HepG2 (cell line): ENCODE data around the gene AMZ2. TPM values are rescaled to one million over a fixed set of nuclear protein-coding genes. Genes with fewer than 3 reads are reported as not detected.

Experiments used
- ARNT2 ChIP-seq: sonication (generic); formaldehyde crosslinking; IDR thresholded peaks from 2 replicates; pipeline ENCODE4 v1.8.0; 2022; ENCODE audit warnings: mild to moderate bottlenecking, low read depth, missing genetic modification reagents, moderate library complexity
- GPN1 ChIP-seq: sonication (generic); formaldehyde crosslinking; IDR thresholded peaks from 2 replicates; pipeline ENCODE4 v1.5.1; 2020; ENCODE audit warnings: missing genetic modification reagents, borderline replicate concordance
- HNF4A ChIP-seq: sonication (generic); formaldehyde crosslinking; IDR thresholded peaks from 2 replicates; pipeline ENCODE4 v1.4.0; 2020; ENCODE audit warnings: missing genetic modification reagents
- HNRNPL ChIP-seq: fragments of 200-400 bp; formaldehyde crosslinking; IDR thresholded peaks from 2 replicates; pipeline ENCODE4 v1.6.1; 2017; ENCODE audit warnings: mild to moderate bottlenecking, low read depth, low read length
- JARID2 ChIP-seq: sonication (generic); formaldehyde crosslinking; IDR thresholded peaks from 2 replicates; pipeline ENCODE4 v1.8.1; 2023; ENCODE audit warnings: missing genetic modification reagents, inconsistent platforms; ENCODE audit not compliant: insufficient replicate concordance
- KLF15 ChIP-seq: sonication (generic); formaldehyde crosslinking; IDR thresholded peaks from 2 replicates; pipeline ENCODE4 v1.8.1; 2023; ENCODE audit warnings: borderline replicate concordance, mild to moderate bottlenecking, inconsistent platforms, missing genetic modification reagents, mixed read lengths
- SALL1 ChIP-seq: sonication (generic); formaldehyde crosslinking; IDR thresholded peaks from 2 replicates; pipeline ENCODE4 v1.8.0; 2022; ENCODE audit warnings: mild to moderate bottlenecking, missing genetic modification reagents
- ZBTB44 ChIP-seq: sonication (generic); formaldehyde crosslinking; IDR thresholded peaks from 2 replicates; pipeline ENCODE4 v1.4.0; 2020; ENCODE audit warnings: missing genetic modification reagents
- ZHX2 ChIP-seq, 2 experiments: sonication (generic) in 1 of 2; formaldehyde crosslinking in 1 of 2; IDR thresholded peaks; 2 replicates each; pipeline versions ENCODE4 v1.6.1 to v1.9.0; 2014 to 2022; ENCODE audit warnings: antibody characterized with exemption in 1 of 2, borderline replicate concordance in 1 of 2, inconsistent platforms in 1 of 2, low read depth in 1 of 2, missing genetic modification reagents in 1 of 2
- ZMYM2 ChIP-seq: sonication (generic); formaldehyde crosslinking; IDR thresholded peaks from 2 replicates; pipeline ENCODE4 v1.8.0; 2022; ENCODE audit warnings: mild to moderate bottlenecking, missing genetic modification reagents
- ZNF136 ChIP-seq: sonication (generic); formaldehyde crosslinking; IDR thresholded peaks from 2 replicates; pipeline ENCODE4 v1.8.1; 2022; ENCODE audit warnings: low read depth, mild to moderate bottlenecking, moderate library complexity, missing genetic modification reagents
- ZNF232 ChIP-seq: sonication (generic); formaldehyde crosslinking; IDR thresholded peaks from 2 replicates; pipeline ENCODE4 v1.4.0; 2020; ENCODE audit warnings: missing genetic modification reagents, borderline replicate concordance
- ZNF513 ChIP-seq: sonication (generic); formaldehyde crosslinking; conservative IDR thresholded peaks from 2 replicates; pipeline ENCODE4 v1.5.0; 2020; ENCODE audit warnings: missing genetic modification reagents
- ZNF547 ChIP-seq: sonication (generic); formaldehyde crosslinking; IDR thresholded peaks from 2 replicates; pipeline ENCODE4 v1.5.1; 2020; ENCODE audit warnings: mild to moderate bottlenecking, missing genetic modification reagents
- ZNF784 ChIP-seq: sonication (generic); formaldehyde crosslinking; IDR thresholded peaks from 2 replicates; pipeline ENCODE4 v1.5.1; 2020; ENCODE audit warnings: missing genetic modification reagents, mild to moderate bottlenecking, borderline replicate concordance
- ZNF788 ChIP-seq: sonication (generic); formaldehyde crosslinking; IDR thresholded peaks from 2 replicates; pipeline ENCODE4 v1.5.0; 2020; ENCODE audit warnings: mild to moderate bottlenecking, missing genetic modification reagents, borderline replicate concordance
- ZSCAN21 ChIP-seq: sonication (generic); formaldehyde crosslinking; IDR thresholded peaks from 2 replicates; pipeline ENCODE4 v1.8.0; 2022; ENCODE audit warnings: mild to moderate bottlenecking, missing genetic modification reagents, moderate library complexity, borderline replicate concordance
- polyA plus RNA-seq, 8 experiments: library from polyadenylated mRNA; depleted of rRNA in 3 of 8; stranded (reverse) in 7 of 8; unstranded in 1 of 8; fragments of >200 nt; fragmentation: Illumina TruSeq in 4 of 8; extraction: Trizol in 4 of 8; gene quantifications; 2 replicates each; pipeline versions ENCODE4 v1.2.1 to v1.2.3, GENCODE V29; 2011 to 2016; ENCODE audit warnings: low read depth in 4 of 8, missing spikeins in 1 of 8, mixed read lengths in 1 of 8; ENCODE audit not compliant: insufficient read depth in 1 of 8
- total RNA-seq, 5 experiments: library from RNA; depleted of rRNA; stranded (reverse); fragments of >200 nt; fragmentation: Illumina TruSeq; extraction: Trizol; gene quantifications; 2 replicates each; pipeline ENCODE4 v1.2.3, GENCODE V29; 2016; ENCODE audit warnings: low read depth in 1 of 5

Gene AMZ2
- total and polyA plus RNA-seq, 2 of the 13 experiments (the other 11 are each of a cell fraction or from before 2014, with no cell fraction given), result 86.9 to 90.2 TPM

- TF ChIP-seq ARNT2 (CRISPR knock-in tag) (peak; percentile 40; the same call in 1 of the 2 replicates), ZMYM2 (CRISPR knock-in tag) (0 out of 2 replicates have a peak, but pooled peaks have one; percentile 23), HNRNPL (0 out of 2 replicates have a peak, but pooled peaks have one; percentile 43), SALL1 (CRISPR knock-in tag) (peak; percentile 84; the same call in 1 of the 2 replicates), KLF15 (no peak), ZNF547 (CRISPR knock-in tag) (peak; percentile 61; the same call in 1 of the 2 replicates), ZSCAN21 (CRISPR knock-in tag) (peak; percentile 39; the same call in 1 of the 2 replicates), HNF4A (CRISPR knock-in tag) (no peak), JARID2 (CRISPR knock-in tag) (no peak), ZBTB44 (CRISPR knock-in tag) (no peak), GPN1 (CRISPR knock-in tag) (no peak), ZHX2 (IDR thresholded peaks at IDR 0.05; ENCODE audit: low read depth) (no peak), ZHX2 (CRISPR knock-in tag; IDR thresholded peaks at IDR 0.05; ENCODE audit: borderline replicate concordance) (no peak), ZNF136 (CRISPR knock-in tag) (0 out of 2 replicates have a peak, but pooled peaks have one; percentile 75), ZNF513 (CRISPR knock-in tag) (no peak), ZNF232 (0 out of 2 replicates have a peak, but pooled peaks have one; percentile 46), ZNF788 (CRISPR knock-in tag) (peak; percentile 76; the same call in 1 of the 2 replicates), ZNF784 (CRISPR knock-in tag) (0 out of 2 replicates have a peak, but pooled peaks have one; percentile 70)
These were observed 42.6 kb downstream of the AMZ2 start (continued) for GRCh38 chr17:68290268-68290954.
